ENCODE data around the gene GRIN2D. TPM values are rescaled to one million over a fixed set of nuclear protein-coding genes. Genes with fewer than 3 reads are reported as not detected.
A peak's percentile ranks its signal among the peaks of the same experiment; 100 is the strongest.
"Not testable (repeated sequence)": the region's sequence is repeated elsewhere in the genome, so short reads cannot be mapped to it uniquely, and the experiment has no call there.

The GRIN2D gene
- total RNA-seq, 1 donor from 2014 or later: 0.64 TPM

DNA sequence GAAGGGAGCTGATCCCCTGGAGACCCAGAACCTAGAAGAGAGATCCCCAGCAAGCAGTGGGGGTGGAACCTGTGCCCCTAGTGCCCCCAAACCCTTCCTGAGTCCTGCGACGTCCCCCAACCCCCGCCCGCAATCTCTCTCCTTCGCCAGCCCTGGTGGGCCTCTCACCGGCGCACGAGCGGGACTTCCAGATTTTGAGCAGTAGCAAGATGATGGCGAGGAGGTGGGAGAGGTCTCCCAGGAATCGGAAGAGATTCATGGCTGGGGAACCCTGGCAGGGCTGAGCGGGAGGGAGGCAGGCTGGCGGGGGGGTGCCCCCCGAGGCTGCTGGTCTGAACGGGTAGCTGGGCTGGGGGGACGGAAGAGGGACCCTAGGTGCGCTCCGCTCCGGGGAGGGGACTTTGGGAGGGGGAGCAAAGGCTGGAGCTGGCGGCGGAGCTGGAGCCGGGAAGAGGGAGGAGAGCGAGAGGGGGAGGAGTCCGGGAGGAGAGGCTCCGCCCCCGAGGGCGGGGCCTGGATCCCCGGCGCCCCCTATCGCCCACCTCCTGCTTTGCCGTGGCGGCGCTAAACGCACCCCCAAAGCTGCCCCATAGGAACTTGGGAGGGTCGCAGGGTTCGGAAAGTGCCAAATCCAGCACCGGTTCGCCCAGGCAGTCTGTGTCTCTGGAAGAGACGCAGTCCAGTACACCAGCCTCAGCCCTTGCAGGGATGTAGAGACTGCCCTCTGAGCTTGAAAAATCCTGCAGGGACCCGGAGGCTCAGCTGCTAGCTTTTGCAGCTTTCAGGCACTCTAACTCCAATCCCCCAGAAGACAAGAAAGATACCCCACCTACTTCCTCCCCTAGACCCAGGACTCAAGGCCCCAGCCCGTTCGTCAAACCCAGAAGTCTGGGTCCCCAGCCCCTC lies 2.1 kb upstream of the GRIN2D start, which contains the start of gene KDELR1:
TSS of gene KDELR1 (minus strand) at position 452 of the 906 bp plus-strand sequence. CDS start at position 259, 193 bp downstream.
- TF ChIP-seq, protein P1, sequence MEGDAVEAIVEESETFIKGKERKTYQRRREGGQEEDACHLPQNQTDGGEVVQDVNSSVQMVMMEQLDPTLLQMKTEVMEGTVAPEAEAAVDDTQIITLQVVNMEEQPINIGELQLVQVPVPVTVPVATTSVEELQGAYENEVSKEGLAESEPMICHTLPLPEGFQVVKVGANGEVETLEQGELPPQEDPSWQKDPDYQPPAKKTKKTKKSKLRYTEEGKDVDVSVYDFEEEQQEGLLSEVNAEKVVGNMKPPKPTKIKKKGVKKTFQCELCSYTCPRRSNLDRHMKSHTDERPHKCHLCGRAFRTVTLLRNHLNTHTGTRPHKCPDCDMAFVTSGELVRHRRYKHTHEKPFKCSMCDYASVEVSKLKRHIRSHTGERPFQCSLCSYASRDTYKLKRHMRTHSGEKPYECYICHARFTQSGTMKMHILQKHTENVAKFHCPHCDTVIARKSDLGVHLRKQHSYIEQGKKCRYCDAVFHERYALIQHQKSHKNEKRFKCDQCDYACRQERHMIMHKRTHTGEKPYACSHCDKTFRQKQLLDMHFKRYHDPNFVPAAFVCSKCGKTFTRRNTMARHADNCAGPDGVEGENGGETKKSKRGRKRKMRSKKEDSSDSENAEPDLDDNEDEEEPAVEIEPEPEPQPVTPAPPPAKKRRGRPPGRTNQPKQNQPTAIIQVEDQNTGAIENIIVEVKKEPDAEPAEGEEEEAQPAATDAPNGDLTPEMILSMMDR (IDR thresholded peaks at IDR 0.05): peak; percentile 82 to 94 (median 90)
- H3K4me1 ChIP-seq: peaks cover 0 to 14% of the 10 kb centered on the region in 2 donors
- intact Hi-C loops (cut with DNase I): loop anchor here (2.0 to 5.0 kb wide), 4 partner anchors 29 to 193 kb away; partner anchors contain the start of gene TMEM143

DNA sequence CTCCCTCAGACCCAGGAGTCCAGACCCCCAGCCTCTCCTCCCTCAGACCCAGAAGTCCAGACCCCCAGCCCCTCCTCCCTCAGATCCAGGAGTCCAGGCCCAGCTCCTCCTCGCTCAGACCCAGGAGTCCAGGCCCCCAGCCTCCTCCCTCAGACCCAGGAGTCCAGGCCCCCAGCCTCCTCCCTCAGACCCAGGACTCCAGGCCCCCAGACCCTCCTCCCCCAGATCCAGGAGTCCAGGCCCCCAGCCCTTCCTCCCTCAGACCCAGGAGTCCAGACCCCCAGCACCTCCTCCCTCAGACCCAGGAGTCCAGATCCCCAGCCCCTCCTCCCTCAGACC lies 1.5 kb upstream of the GRIN2D start:
- Histone ChIP-seq H3K36me3 (peaks cover 22 to 24% of the 10 kb centered on the region in 2 donors), H3K27me3 (peaks cover 33% of the 10 kb centered on the region), H3K4me1 (peaks cover 0 to 14% of the 10 kb centered on the region in 2 donors), H3K4me3 (peak overlapping the region in 1 of 2 donors; percentile 94)
- DNase-seq (ENCODE audit: low spot score in 2 of 2); H3K27ac ChIP-seq; H3K9me3 ChIP-seq: not testable (repeated sequence)
- intact Hi-C loops (cut with DNase I): loop anchor here (5.0 kb wide), 1 partner anchor 50 kb away; no protein-coding TSS in a partner anchor

More for the DNA sequence above, 2.1 kb upstream of the GRIN2D start, which contains the start of gene KDELR1:
- Histone ChIP-seq H3K9me3 (no peaks in the 10 kb centered on the region), H3K4me3 (peak within 1 kb of the TSS; percentile 85 to 94), H3K36me3 (peaks cover 28 to 30% of the 10 kb centered on the region in 2 donors), H3K27me3 (peaks cover 28% of the 10 kb centered on the region), H3K27ac (peak within 1 kb of the TSS; percentile 91 to 94)
- peak in 1 of 2 donors; percentile 80 for DNase-seq (ENCODE audit: low spot score in 2 of 2)

DNA sequence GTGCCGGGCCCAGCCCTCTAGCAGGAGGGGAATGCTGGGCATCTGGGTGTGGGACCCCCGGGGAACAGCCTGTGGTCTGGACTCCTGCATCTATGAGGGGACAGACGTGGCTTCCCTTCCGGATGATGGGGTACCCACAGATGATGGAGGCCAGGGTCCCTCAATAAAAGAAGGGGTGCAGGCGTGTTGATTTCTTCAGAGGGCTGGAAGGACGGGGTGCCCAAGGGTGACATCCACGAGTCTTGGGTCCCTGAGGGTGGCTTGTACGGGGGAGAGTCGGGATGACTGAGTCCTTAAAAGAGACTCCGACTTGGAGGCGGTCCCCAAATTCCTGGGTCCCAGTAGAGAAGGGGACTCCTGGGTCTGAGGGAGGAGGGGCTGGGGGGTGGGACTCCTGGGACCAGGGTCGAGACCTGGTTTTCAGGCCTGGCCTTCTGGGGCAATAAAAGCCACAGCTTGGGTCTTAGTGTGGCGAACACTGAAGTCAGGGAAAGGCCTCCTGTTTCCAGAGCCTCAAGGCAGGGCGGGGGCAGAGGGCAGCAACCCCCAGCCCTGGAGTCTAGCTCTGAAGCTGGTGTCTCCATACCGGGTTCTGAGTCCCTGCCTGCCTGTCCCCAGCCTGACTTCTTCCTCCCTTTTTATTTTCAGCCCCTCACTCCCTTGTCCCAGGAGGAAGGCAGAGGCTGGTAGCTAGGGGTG lies 459 bp upstream of the GRIN2D start:
- intact Hi-C loops (cut with DNase I): loop anchor here (5.0 kb wide), 1 partner anchor 49 kb away; no protein-coding TSS in a partner anchor
- DNase-seq (ENCODE audit: low spot score in 2 of 2): no peak
- H3K4me1 ChIP-seq: peaks cover 0 to 14% of the 10 kb centered on the region in 2 donors
- H3K9me3 ChIP-seq: no peaks in the 10 kb centered on the region
- no peak overlapping the region for H3K27ac ChIP-seq
- H3K36me3 ChIP-seq: peaks cover 11 to 14% of the 10 kb centered on the region in 2 donors
- H3K4me3 ChIP-seq: peak overlapping the region in 1 of 2 donors; percentile 41
- peaks cover 36% of the 10 kb centered on the region for H3K27me3 ChIP-seq
- TF ChIP-seq, protein P1 (IDR thresholded peaks at IDR 0.05): no peak

DNA sequence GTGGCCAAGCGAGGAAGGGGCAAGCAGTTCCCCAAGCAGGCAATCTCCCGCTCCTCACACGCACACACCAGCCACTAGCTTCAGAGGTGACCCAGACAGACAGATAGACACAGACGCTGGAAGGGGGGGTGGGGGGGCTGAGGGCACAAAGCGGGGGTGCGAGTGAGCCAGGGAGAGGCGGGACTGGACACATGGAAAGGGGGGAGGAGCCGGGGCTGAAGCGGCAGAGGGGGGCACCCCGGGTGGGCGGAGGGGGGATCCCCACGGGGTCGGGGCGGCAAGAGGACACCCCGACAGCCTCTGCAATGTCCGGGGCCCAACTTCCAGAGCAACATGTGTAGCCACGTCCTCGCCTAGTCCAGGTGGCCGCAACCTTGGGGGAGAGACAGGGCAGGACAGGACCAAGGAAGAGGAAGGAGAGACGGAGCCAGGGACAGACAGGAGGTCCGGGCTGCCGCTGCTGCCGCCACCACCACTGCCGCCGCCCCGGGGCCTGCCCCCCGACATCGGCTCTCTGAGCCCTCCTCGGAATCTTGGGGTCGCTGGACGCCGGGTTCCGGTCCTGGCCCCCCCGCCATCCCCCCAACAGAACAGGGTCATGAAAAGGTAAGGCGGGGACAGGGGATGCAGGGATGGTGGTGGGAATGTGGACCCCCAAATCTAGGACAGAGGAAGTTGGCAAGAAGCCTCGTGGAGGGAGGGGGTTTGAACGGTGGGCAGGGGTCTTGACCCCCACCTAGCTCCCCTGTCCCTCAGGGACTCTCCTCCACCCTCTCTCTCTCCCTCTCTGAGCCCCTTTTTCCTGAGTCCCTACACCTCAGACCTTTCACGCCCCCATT lies 1.1 kb downstream of the GRIN2D start:
- Histone ChIP-seq H3K4me1 (peaks cover 0 to 14% of the 10 kb centered on the region in 2 donors), H3K4me3 (peak overlapping the region in 1 of 2 donors; percentile 41), H3K36me3 (no peaks in the 10 kb centered on the region), H3K27ac (no peak overlapping the region), H3K27me3 (peaks cover 36% of the 10 kb centered on the region), H3K9me3 (no peaks in the 10 kb centered on the region)
- TF ChIP-seq, protein P1 (IDR thresholded peaks at IDR 0.05): no peak
- intact Hi-C loops (cut with DNase I): loop anchor here (5.0 kb wide), 1 partner anchor 48 kb away; no protein-coding TSS in a partner anchor
- no peak for DNase-seq (ENCODE audit: low spot score in 2 of 2)

DNA sequence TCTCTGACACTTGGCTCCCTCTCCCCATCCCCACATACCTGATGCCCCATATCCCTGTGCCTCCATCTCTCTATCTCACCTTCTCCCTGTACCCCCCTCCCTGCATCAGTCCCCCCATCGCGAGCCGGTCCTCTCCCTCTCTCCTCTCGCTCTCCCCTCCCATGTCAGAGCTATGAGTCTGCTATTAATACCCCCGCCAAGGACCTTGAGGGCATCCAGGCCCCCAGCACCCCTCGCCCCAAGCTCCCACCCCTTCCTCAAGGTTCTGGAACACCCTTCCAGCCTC lies 1.6 kb downstream of the GRIN2D start:
- Histone ChIP-seq H3K4me1 (peaks cover 0 to 11% of the 10 kb centered on the region in 2 donors), H3K9me3 (no peaks in the 10 kb centered on the region), H3K36me3 (no peaks in the 10 kb centered on the region), H3K27ac (no peak overlapping the region), H3K27me3 (peaks cover 36% of the 10 kb centered on the region), H3K4me3 (no peak overlapping the region)
- TF ChIP-seq, protein P1 (IDR thresholded peaks at IDR 0.05): no peak
- DNase-seq (ENCODE audit: low spot score in 2 of 2): no peak
- intact Hi-C loops (cut with DNase I): no loop called here

Measured in ascending aorta (tissue), 2 donors.